Stimulated activated CD4-positive, alpha-beta T cell treated with anti-CD3 and anti-CD28 coated beads, TNF-alpha, amount 100 ng/mL, for 24 hours (primary cell): ENCODE results near the gene TDP2.

Experiments used
- DNase-seq, 3 experiments: peaks; one replicate each; pipeline ENCODE4 v3.0.0-alpha.2; 2020; ENCODE audit warnings: low read depth in 3 of 3

Gene TDP2

GRCh38 chr6:24603241-24603640, 63.5 kb downstream of the TDP2 start:
- DNase-seq: no peak

GRCh38 chr6:24600903-24601302, 65.8 kb downstream of the TDP2 start:
- DNase-seq: no peak
